AG09319 (cell line): ENCODE measurements around the gene SH2B3.

Source experiments
- DNase-seq: peaks from one replicate; pipeline ENCODE4 v3.0.0-alpha.2; 2010; ENCODE audit warnings: low read depth; ENCODE audit errors: extremely low read depth
- TF ChIP-seq, protein P1 (sequence below): IDR thresholded peaks from 2 replicates; pipeline ENCODE4 v1.5.1; 2011; ENCODE audit warnings: low read depth, mild to moderate bottlenecking, inconsistent platforms, low read length, moderate library complexity

Gene SH2B3

DNA sequence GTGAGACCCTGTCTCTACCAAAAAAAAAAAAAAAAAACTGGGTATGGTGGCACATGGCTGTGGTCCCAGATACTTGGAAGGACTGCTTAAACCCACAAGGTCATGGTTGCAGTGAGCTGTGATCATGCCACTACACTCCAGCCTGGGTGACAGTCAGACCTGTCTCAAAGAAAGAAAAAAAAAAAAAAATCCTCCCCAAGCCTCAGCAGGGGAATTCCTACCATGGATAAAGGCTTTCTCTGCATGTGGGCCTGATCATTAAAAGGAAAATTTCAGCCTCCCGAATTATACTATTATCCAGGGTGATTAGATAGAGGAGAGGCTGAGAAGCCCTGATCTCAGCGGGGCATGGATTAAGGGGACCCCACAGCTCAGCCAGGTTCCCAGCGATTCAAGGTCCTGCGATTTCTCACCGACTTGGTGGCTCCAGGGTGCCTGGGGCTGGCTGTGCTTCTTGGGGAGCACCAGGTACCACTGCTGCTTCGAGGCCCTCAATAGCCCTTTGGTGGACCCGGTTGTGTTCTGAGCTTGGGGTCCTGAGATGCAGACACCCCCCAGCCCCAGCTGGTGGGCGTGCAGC lies 5.6 kb downstream of the SH2B3 start:
- no peak for DNase-seq
- TF ChIP-seq, protein P1, sequence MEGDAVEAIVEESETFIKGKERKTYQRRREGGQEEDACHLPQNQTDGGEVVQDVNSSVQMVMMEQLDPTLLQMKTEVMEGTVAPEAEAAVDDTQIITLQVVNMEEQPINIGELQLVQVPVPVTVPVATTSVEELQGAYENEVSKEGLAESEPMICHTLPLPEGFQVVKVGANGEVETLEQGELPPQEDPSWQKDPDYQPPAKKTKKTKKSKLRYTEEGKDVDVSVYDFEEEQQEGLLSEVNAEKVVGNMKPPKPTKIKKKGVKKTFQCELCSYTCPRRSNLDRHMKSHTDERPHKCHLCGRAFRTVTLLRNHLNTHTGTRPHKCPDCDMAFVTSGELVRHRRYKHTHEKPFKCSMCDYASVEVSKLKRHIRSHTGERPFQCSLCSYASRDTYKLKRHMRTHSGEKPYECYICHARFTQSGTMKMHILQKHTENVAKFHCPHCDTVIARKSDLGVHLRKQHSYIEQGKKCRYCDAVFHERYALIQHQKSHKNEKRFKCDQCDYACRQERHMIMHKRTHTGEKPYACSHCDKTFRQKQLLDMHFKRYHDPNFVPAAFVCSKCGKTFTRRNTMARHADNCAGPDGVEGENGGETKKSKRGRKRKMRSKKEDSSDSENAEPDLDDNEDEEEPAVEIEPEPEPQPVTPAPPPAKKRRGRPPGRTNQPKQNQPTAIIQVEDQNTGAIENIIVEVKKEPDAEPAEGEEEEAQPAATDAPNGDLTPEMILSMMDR: no peak

DNA sequence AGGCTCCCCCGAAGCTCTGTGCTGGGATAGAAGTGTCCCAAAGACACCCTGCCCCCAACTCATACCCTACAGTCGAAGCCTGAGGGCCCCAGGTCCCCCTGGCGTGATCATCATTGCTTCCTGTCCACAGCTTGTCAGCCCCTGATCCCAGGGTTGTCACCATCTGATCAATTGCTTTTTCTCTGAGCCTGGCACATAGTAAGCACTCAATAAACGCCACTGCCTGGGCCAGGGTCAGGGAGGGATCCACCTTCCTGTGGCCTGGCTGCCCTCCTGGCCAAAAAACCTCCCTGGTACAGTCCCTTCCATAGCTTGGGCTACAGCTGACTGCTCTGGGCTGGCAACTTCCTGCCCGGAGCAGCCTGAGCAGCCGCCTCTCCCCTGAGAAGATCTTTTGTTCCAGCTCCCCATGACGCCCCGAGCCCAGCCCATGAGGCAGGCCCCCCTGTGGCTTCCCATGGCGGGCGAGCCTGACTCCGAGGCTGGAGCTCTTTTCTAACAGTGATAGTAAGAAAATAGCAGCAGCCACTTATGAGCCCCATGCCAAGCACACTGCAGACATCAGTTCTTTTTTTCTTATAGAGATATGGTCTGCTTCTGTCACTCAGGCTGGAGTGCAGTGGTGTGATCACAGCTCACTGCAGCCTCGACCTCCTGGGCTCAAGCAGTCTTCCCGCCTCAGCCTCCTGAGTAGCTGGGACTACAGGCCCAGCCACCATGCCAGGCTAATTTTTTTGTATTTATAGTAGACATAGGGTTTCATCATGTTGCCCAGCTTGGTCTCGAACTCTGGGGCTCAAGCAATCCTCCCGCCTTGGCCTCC lies 6.5 kb downstream of the SH2B3 start:
- TF ChIP-seq, protein P1: no peak
- DNase-seq: no peak

DNA sequence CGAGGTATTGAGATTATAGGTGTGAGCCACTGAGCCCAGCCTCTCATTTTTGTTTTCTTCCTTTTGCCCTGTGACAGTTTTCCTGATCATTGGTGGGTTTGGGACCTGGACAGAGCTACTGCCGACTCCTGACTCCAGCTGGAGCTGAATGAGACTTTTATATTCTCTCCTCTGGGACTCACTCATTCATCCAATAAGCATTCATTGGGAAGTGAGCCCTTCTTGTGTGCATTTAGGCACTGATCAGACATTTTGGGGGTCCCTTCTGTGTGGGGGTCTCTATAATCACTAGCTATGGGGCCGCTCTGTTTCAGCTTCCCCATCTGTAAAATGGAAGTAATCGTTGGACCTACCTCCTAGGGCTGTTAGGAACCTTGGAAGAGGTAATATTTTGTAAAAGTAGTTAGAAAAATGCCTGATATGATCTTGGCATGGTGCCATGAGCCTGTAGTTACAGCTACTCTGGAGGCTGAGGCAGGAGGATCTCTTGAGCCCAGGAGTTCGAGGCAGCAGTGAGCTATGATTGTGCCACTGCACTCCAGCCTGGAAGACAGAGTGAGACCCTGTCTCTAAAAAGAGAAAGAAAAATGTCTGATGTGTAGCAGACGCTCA lies 7.2 kb downstream of the SH2B3 start:
- no peak for DNase-seq
- TF ChIP-seq, protein P1: no peak

DNA sequence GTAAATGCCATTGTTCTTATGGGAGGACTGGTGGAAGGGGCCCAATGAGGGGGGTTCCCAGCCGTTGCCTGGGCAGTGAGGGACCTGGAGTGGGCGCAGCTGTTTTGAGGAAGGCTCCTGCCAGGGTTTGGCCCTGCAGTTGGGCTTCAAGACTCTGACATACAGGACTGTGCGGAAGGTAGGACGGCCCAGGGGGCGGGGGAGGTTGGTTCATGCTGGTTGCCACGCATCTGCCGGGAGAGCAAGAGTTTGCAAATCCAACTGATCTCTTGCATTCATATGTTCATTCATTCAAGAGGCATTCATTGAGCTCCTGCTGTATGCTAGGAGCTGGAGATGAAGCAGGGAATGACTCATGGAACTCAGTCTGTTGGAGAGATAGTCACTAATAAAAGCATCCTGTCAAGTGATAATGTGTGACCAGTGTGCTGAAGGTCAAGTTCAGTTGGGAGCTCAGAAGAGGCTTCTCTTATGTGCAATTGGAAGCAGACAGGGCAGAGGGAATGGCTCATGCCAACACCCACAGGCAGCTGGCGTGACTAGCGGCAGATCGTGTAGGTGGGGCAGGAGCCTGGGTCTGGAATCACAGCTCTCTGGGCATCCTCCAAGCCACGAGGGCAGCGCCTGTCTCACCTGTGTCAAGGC lies 7.8 kb downstream of the SH2B3 start:
- no peak for DNase-seq
- TF ChIP-seq, protein P1: no peak

DNA sequence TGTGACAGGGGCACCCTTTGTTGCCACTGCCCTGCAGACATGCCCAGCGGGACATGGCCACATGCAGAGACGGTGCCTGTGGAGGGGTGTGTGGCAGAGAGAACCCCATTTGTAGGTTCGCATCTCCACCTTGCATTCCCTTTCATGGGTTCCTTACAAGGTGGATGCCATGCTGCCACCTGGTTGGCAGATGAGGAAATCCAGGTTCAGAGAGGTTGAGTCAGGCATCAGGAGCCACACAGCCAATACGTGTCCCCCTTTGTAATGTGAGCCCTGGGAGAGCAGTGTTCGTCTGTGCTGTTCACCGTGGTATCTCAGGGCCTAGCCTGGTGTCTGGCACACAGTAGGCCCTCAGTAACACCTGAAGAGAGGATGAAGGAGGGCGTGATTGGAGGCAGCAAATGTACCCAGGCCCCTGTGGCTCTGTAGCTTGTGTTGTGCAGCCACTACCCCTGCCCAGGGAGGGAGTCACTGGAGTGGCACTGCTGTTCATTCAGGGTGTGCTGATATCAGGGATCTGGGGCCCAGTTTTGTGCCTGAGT lies 9.1 kb downstream of the SH2B3 start:
- DNase-seq: no peak
- TF ChIP-seq, protein P1: no peak

DNA sequence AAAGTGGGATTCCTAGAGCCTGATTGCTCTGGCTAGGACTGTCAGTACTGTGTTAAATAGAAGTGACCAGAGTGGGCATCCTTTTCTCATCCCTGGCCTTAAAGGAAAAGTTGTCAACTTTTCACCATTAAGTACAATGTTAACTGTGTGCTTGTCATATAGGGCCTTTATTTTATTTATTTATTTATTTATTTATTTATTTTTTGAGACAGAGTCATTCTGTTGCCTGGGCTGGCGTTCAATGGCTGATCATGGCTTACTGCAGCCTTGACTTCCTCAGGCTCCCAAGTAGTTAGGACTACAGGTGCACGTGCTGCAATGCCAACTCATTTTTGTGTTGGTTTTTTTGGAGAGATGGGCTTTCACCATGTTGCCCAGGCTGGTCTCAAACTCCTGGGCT lies 11.6 kb downstream of the SH2B3 start:
- no peak for DNase-seq
- TF ChIP-seq, protein P1: no peak
